ENCODE results near the gene RUFY1. TPM values are rescaled to one million over a fixed set of nuclear protein-coding genes. Genes with fewer than 3 reads are reported as not detected.

Gene RUFY1
- total RNA-seq, 1 experiment from 2014 or later, result 45.7 TPM

GRCh38 chr5:179595916-179596315, 45.6 kb downstream of the RUFY1 start:
- no CpG with 5 or more reads among the region's 6 CpGs for WGBS (ENCODE audit: extremely low coverage, insufficient read length, low lambda C conversion rate)
- Histone ChIP-seq H4K91ac (ENCODE audit: insufficient read length, low read depth, low read length) (no peak overlapping the region), H2AK5ac (ENCODE audit: insufficient read length, low read length) (no peak overlapping the region), H3K18ac (ENCODE audit: insufficient read length, low read depth, low read length) (no peak overlapping the region), H2AFZ (ENCODE audit: low read length) (no peak overlapping the region), H3K14ac (ENCODE audit: insufficient read depth, low read length) (no peak overlapping the region), H3K79me2 (ENCODE audit: insufficient read depth, low read length) (no peaks in the 10 kb centered on the region), H3K4me1 (ENCODE audit: insufficient read depth, low read length) (no peaks in the 10 kb centered on the region), H3K23me2 (ENCODE audit: insufficient read length, low read depth, low read length, poor library complexity, severe bottlenecking) (no peaks in the 10 kb centered on the region), H4K8ac (replicated peaks; ENCODE audit: insufficient read length, low read depth, low read length) (no peak overlapping the region), H3K4ac (ENCODE audit: low read depth, low read length) (no peak overlapping the region), H2BK12ac (ENCODE audit: insufficient read length, low read depth, low read length) (no peak overlapping the region), H4K5ac (ENCODE audit: insufficient read length, low read depth, low read length) (no peak overlapping the region), H3K56ac (ENCODE audit: insufficient read length, low read depth, low read length) (no peak overlapping the region), H3K23ac (ENCODE audit: insufficient read length, low read depth, low read length) (no peak overlapping the region), H2BK15ac (ENCODE audit: low read depth, low read length) (no peak overlapping the region), H2BK120ac (ENCODE audit: low read depth, low read length, poor library complexity, severe bottlenecking) (no peak overlapping the region), H3K79me1 (ENCODE audit: insufficient read depth, low read depth, low read length, poor library complexity, severe bottlenecking) (no peaks in the 10 kb centered on the region), H3K27me3 (ENCODE audit: insufficient read depth, low read length) (no peaks in the 10 kb centered on the region), H4K20me1 (ENCODE audit: control insufficient read depth, insufficient read depth, insufficient read length) (no peaks in the 10 kb centered on the region), H3K9me3 (ENCODE audit: control insufficient read depth, low read depth, low read length) (no peaks in the 10 kb centered on the region), H2BK5ac (ENCODE audit: insufficient read length, low read length) (no peak overlapping the region), H3K4me2 (ENCODE audit: insufficient read depth, insufficient read length, low read length) (no peak overlapping the region), H3K9ac (ENCODE audit: extremely low read depth, insufficient read length, low read length) (no peak overlapping the region), H3T11ph (ENCODE audit: low read length) (no peak overlapping the region), H3K27ac (ENCODE audit: insufficient read length, low read depth, low read length) (no peak overlapping the region), H2BK20ac (ENCODE audit: low read depth, low read length, poor library complexity, severe bottlenecking) (no peak overlapping the region)
- H3K4me1 Mint-ChIP-seq, result no peaks in the 10 kb centered on the region
- no peak for DNase-seq
- 0 out of 7 replicates have a peak overlapping the region, but pooled peaks of 1 of the 3 experiments have one; percentile 36 for H3K27ac Mint-ChIP-seq
- H3K4me3 Mint-ChIP-seq, result no peak overlapping the region
- TF ChIP-seq CTCF (conservative IDR thresholded peaks at IDR 0.05), result no peak
- peaks cover 52 to 94% (median 87%) of the 10 kb centered on the region in 3 experiments for H3K36me3 Mint-ChIP-seq (ENCODE audit: insufficient read depth in 1 of 3, low read depth in 3 of 3)
- H3K27me3 Mint-ChIP-seq (ENCODE audit: low read depth), result no peaks in the 10 kb centered on the region
- no peaks in the 10 kb centered on the region for H3K9me3 Mint-ChIP-seq

Measured in H9 (cell line).